GM19455 (cell line): ENCODE results near the gene LAMA2.

ENCODE experiments used
- ATAC-seq: cut with Tn5 transposase; IDR thresholded peaks from one replicate; pipeline ENCODE4 v1.9.1; 2021; ENCODE audit not compliant: unreplicated experiment

LAMA2 gene

DNA sequence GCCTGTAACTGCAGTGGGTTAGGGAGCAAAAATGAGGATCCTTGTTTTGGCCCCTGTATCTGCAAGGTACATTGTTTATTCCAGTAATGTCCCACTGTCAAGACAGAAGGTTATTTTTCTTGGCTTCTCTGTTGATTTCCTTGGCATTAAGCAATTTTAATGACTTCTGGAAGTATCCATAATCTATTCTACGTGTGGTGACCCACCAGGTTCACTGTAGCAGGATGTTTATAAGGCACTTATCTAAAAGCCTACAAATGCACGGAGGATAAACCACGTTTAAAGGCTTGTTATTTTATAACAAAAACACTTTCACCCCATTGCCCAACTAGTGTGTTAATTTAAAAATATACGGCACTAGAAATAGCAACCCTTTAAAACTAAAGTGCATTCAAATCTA, 294.9 kb downstream of the LAMA2 start:
- no peak for ATAC-seq

GRCh38 chr6:129179283-129179682, 296.3 kb downstream of the LAMA2 start:
- ATAC-seq = no peak

- no peak for ATAC-seq
Observed at GRCh38 chr6:129181001-129181400, 298.1 kb downstream of the LAMA2 start.

GRCh38 chr6:129183187-129183591, 300.3 kb downstream of the LAMA2 start:
- ATAC-seq = no peak

DNA sequence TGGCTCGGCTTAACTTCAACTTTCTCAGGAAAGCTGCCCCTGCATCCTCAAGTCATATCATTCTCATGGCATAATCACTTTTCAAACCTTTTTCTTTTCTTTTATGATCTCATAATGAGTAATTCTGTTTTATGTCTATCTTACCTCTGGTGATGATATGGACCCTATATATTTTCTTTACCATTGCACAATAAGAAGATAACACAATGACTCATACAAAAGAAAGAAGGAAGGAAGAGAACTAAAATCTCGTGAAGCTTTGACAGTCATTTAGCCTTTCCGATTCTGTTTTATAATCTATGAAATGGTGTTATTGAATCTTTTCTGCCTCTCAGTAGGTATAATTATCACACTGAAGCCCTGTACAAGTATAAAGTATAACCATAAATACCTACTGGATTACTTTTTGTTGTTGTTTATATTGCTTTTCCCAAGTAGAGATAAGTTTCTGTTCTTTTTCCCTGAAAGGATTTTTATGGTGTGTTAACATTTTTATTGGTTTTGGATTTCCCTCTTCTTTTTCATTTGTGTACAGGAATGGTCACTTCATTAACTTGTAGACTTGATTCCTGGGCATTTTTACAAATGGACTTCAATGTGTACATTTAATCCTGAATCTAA, 300.9 kb downstream of the LAMA2 start:
- no peak for ATAC-seq

- ATAC-seq = no peak
Observed at GRCh38 chr6:129184324-129184723, 301.4 kb downstream of the LAMA2 start.

- no peak for ATAC-seq
Observed at GRCh38 chr6:129184808-129185366, 301.9 kb downstream of the LAMA2 start.

DNA sequence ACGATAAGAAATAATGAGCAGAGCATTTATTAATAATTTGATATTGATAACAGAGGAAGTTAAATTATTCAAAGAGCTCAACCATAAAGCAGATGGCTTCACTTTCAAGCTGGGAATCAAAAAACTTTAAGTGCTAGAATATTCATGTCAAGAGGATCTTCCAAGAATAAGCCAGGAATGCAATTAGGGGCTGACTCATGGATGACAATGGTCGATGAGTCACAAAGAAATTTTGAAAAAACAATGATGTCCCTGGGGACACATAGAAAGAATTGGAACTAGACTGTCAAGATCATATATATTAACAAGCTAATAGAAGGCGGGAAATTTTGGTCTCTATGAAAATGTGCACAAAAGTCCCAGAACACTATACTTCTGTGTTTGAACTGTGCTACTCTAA, 304.1 kb downstream of the LAMA2 start:
- ATAC-seq = no peak

GRCh38 chr6:129188306-129188705, 305.4 kb downstream of the LAMA2 start:
- no peak for ATAC-seq

- no peak for ATAC-seq
Observed at GRCh38 chr6:129188795-129189194, 305.9 kb downstream of the LAMA2 start.

DNA sequence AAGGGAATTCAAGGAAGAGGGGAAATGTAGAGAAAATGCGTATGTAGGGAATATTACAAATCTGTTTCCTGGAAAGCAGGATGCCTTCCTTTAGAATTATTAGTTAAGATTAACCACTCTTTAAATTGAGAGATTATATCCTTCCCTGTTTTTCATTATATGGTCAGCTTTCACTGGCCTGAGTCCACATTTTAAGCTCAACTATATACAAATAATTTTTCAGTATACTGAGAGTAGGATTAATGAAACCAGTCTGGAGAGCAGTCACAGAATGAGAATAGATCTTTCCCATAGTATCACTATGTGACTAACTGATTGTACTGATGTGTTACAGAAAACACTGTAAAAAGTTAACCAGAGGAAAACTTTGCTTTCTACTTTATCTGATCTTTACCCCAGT, 306.3 kb downstream of the LAMA2 start:
- no peak for ATAC-seq

GRCh38 chr6:129191235-129191634, 308.3 kb downstream of the LAMA2 start:
- ATAC-seq = no peak

GRCh38 chr6:129192458-129192989, 309.6 kb downstream of the LAMA2 start:
- no peak for ATAC-seq

- ATAC-seq = no peak
Observed at GRCh38 chr6:129194306-129194941, 311.5 kb downstream of the LAMA2 start.

- ATAC-seq = no peak
Observed at GRCh38 chr6:129195161-129195560, 312.2 kb downstream of the LAMA2 start.

DNA sequence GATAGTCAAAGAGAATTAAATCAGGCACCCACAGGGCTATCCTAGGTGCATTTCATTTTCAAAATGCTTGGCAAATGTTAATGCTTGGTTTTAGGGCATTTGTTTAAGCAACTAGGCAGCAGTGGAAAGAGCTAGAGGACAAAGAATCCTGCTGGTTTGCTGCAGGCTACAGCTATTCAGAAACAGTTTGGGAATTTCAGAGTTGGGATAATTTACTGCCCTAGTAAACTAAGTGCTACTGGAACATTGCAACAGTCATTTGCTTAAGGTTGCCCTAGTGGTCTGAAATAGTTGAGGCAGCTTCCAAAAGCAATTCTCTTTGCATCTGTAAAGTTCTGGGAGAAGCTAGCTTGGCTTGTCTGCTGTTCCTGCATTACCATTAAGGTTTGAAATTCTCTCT, 312.7 kb downstream of the LAMA2 start:
- no peak for ATAC-seq

DNA sequence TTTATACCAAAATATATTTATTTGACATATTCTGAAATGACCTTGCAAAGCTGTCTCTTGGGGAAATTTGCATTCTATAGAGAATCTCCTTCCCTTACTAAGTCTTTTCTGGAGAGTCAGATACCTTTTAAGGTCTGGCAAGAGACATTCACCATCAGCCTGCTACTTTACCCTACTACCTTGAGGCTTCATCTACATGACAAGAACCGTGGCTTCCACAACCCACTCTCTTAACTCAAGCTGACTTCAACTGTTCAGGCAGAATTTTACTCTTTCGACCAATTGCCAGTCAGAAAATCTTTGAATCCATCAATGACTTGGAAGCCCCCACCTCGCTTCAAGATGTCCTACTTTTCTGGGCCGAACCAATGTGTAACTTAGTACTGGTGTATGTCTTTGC, 314.2 kb downstream of the LAMA2 start:
- no peak for ATAC-seq

DNA sequence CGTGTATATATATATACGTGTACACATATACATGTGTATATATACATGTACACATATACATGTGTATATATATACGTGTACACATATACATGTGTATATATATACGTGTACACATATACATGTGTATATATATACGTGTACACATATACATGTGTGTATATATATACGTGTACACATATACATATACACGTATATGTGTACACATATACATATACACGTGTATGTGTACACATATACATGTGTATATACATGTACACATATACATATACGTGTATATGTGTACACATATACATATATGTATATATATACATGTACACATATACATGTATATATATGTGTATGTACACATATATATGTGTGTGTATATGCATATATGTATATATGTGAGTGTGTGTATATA, 317.2 kb downstream of the LAMA2 start:
- ATAC-seq = no peak

DNA sequence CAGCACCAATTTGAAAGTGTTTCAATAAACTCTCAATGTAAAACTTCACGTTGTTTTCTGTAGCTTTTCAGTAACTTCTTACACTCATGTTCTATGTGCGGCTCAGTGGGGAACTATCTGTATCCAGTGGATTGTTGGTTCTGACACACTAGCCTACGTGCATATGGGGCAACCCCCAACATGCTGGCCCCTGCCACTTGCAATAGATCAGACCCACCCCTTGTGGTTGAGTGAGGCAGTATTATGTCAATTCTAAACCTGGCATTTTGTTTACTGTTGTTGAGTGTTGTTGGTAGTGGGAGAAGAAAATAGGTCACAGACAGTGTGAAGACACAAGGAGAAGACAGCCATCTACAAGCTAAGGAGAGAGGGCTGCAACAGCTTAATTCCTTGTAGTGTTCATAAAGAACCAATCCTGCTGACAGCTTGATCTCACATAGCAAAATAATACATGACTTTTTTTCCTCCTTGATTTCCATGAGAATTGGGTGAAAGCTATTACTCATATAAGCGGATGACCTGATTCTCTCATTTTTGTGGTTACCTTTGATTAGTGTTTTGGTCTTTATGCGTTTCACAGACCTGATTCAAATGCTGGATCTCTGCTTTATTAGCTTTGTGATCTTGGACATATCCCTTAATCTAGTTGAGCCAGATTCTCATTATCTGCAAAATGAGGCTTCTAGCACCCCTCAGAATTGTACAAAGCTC, 320.4 kb downstream of the LAMA2 start:
- ATAC-seq = no peak

DNA sequence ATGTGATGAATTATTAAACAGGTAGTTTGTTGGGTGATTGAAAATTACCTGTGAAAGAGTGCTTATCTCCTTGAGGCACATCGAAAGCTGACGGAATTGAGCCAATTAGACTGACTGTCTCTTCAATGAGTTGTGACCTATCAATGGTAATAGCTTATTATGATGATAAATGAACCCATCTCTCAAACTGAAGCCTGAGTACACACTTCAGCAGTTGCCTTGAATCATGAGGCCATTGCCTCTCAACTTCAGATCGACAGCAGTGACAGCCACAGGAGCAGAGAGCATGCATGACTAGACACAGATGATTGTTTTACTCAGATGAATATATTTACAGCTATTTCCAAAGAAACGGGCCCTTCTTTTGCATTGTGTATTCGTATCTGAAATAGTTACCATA, 323.9 kb downstream of the LAMA2 start:
- ATAC-seq = no peak

GRCh38 chr6:129207832-129208231, 324.9 kb downstream of the LAMA2 start:
- ATAC-seq = no peak
